ENCODE measurements around the gene PSD. TPM values are rescaled to one million over a fixed set of nuclear protein-coding genes. Genes with fewer than 3 reads are reported as not detected.

Gene PSD
- total and polyA plus RNA-seq, 9 of the 15 experiments (the other 6 are each of a cell fraction or from before 2014, with no cell fraction given), result 0.11 to 1.7 (median 0.54) TPM; not detected in 2

GRCh38 chr10:102422545-102423129 lies 4.1 kb upstream of the PSD start (continued):
- TF ChIP-seq HMBOX1 (IDR thresholded peaks at IDR 0.05) (no peak), PHB (CRISPR knock-in tag; IDR thresholded peaks at IDR 0.05) (no peak), RCOR1 (IDR thresholded peaks at IDR 0.05; ENCODE audit: borderline replicate concordance in 1 of 2, low read depth in 2 of 2, low read length in 2 of 2) (peak in 1 of 2 experiments; percentile 44; a peak in 1 of 4 replicates), NCOA1 (IDR thresholded peaks at IDR 0.05; ENCODE audit: low read depth) (no peak), EP300 (IDR thresholded peaks at IDR 0.05; ENCODE audit: low read length) (no peak), TAF1 (IDR thresholded peaks at IDR 0.05; ENCODE audit: control insufficient read depth, extremely low read depth, insufficient read depth, low read length, severe bottlenecking) (peak; percentile 37), HNRNPL (IDR thresholded peaks at IDR 0.05; ENCODE audit: low read depth, low read length) (peak; percentile 51; the same call in 1 of the 2 replicates), MYNN (IDR thresholded peaks at IDR 0.05) (peak; percentile 78; the same call in 1 of the 2 replicates), MYNN (CRISPR knock-in tag; IDR thresholded peaks at IDR 0.05) (no peak), TAF9B (IDR thresholded peaks at IDR 0.05; ENCODE audit: partially characterized antibody) (no peak), DLX4 (CRISPR knock-in tag; IDR thresholded peaks at IDR 0.05) (no peak), HDAC6 (IDR thresholded peaks at IDR 0.05; ENCODE audit: low read depth, low read length) (no peak), ZC3H8 (IDR thresholded peaks at IDR 0.05) (no peak), ZKSCAN3 (CRISPR knock-in tag; IDR thresholded peaks at IDR 0.05) (no peak), CSDE1 (IDR thresholded peaks at IDR 0.05) (no peak), MEIS2 (IDR thresholded peaks at IDR 0.05; ENCODE audit: partially characterized antibody) (no peak), NFE2 (IDR thresholded peaks at IDR 0.05; ENCODE audit: low read depth) (no peak), CHAMP1 (IDR thresholded peaks at IDR 0.05) (no peak), TAF15 (IDR thresholded peaks at IDR 0.05; ENCODE audit: low read depth, low read length) (no peak), STAT5A (IDR thresholded peaks at IDR 0.05; ENCODE audit: borderline replicate concordance, low read length) (no peak), SMARCC2 (IDR thresholded peaks at IDR 0.05; ENCODE audit: low read depth) (peak; percentile 69), L3MBTL2 (IDR thresholded peaks at IDR 0.05) (peak; percentile 96), GABPA (tag; conservative IDR thresholded peaks at IDR 0.05; ENCODE audit: low read depth) (0 out of 2 replicates have a peak, but pooled peaks have one; percentile 12), PRMT5 (CRISPR knock-in tag; IDR thresholded peaks at IDR 0.05) (no peak), FOXP4 (CRISPR knock-in tag; IDR thresholded peaks at IDR 0.05; ENCODE audit: borderline replicate concordance) (no peak)
